Kidney epithelial cell (primary cell): ENCODE results near the gene MAVS. TPM values are rescaled to one million over a fixed set of nuclear protein-coding genes. Genes with fewer than 3 reads are reported as not detected.

Source experiments
- DNase-seq: peaks from one replicate; pipeline ENCODE4 v3.0.0-alpha.2; 2010; ENCODE audit warnings: low read depth
- H3K27me3 ChIP-seq: 2 replicates; pipeline ENCODE4 v1.6.0; 2011; ENCODE audit warnings: low read length; ENCODE audit not compliant: control insufficient read depth, insufficient read depth
- H3K36me3 ChIP-seq: 2 replicates; pipeline ENCODE4 v1.5.1; 2011; ENCODE audit warnings: low read length; ENCODE audit not compliant: control insufficient read depth, insufficient read depth
- H3K4me3 ChIP-seq: 2 replicates; pipeline ENCODE4 v1.5.1; 2011; ENCODE audit warnings: low read depth, mild to moderate bottlenecking, control low read depth, low read length
- CTCF ChIP-seq: IDR thresholded peaks from 2 replicates; pipeline ENCODE4 v1.5.1; 2011; ENCODE audit warnings: mild to moderate bottlenecking, moderate library complexity, low read length, control low read depth, inconsistent platforms; ENCODE audit not compliant: insufficient read depth, poor library complexity, severe bottlenecking
- total RNA-seq: library from RNA; depleted of rRNA; stranded (reverse); fragments of >200 nt; gene quantifications from 2 replicates; pipeline ENCODE4 v1.2.3, GENCODE V29; 2015

The MAVS gene
- total RNA-seq, 1 donor from 2014 or later: 30.8 TPM

- Histone ChIP-seq H3K4me3 (no peak overlapping the region), H3K36me3 (peaks cover 4% of the 10 kb centered on the region), H3K27me3 (no peaks in the 10 kb centered on the region)
- TF ChIP-seq CTCF: no peak
- DNase-seq: no peak
Measured at GRCh38 chr20:3854462-3854871, 7.8 kb downstream of the MAVS start.

GRCh38 chr20:3857405-3857804, 10.8 kb downstream of the MAVS start:
- DNase-seq: no peak
- H3K27me3 ChIP-seq: no peaks in the 10 kb centered on the region
- H3K4me3 ChIP-seq: no peak overlapping the region
- peaks cover 9% of the 10 kb centered on the region for H3K36me3 ChIP-seq
- no peak for TF ChIP-seq CTCF

DNA sequence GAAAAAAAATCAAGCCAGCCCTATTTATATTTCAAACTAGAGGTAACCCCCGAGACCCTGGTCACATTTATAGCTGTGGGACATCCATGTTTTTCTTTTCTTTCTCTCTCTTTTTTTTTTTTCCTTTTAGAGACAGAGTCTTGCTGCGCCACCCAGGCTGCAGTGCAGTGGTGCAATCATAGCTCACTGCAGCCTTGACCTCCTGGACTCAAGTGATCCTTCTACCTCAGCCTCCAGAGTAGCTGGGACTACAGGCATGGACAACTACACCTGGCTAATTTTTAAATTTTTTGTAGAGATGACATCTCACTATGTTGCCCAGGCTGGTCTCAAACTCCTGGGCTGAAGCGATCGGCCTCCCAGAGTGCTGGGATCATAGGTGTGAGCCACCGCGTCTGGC, 12.1 kb downstream of the MAVS start:
- Histone ChIP-seq H3K27me3 (no peaks in the 10 kb centered on the region), H3K4me3 (no peak overlapping the region), H3K36me3 (peaks cover 10% of the 10 kb centered on the region)
- no peak for TF ChIP-seq CTCF
- no peak for DNase-seq

DNA sequence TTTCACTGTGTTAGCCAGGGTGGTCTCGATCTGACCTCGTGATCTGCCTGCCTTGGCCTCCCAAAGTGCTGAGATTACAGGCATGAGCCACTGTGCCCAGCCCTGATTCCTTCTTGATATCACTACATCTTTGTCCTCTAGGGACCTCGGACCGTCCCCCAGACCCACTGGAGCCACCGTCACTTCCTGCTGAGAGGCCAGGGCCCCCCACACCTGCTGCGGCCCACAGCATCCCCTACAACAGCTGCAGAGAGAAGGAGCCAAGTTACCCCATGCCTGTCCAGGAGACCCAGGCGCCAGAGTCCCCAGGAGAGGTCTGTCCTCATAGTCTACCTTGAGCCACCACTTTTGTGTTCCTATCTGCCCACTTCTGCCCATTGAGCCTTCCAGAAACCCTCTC, 14.6 kb downstream of the MAVS start:
- TF ChIP-seq CTCF: no peak

DNA sequence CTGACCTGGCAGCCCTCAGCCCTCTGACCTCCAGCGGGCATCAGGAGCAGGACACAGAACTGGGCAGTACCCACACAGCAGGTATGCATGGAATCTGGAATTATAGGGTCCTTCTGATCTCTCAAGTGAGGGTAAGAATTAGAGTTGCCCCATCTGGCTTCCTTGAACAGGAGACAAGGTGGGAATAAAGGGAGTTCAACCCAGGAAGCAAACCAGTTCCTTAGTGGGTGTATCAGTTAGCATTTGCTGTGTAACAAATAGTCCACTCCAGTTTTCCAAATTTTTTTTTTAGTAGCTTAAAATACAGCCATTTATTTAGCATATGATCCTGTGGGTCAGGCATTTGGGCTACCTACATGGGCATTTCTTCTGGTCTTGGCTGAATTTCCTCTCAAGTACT, 15.7 kb downstream of the MAVS start:
- DNase-seq: no peak
- no peak for TF ChIP-seq CTCF
- no peak overlapping the region for H3K4me3 ChIP-seq
- no peaks in the 10 kb centered on the region for H3K27me3 ChIP-seq
- H3K36me3 ChIP-seq: peaks cover 10% of the 10 kb centered on the region

More for the DNA sequence above, 14.6 kb downstream of the MAVS start:
- Histone ChIP-seq H3K4me3 (no peak overlapping the region), H3K27me3 (no peaks in the 10 kb centered on the region), H3K36me3 (peaks cover 9% of the 10 kb centered on the region)
- no peak for DNase-seq

GRCh38 chr20:3863317-3863716, 16.7 kb downstream of the MAVS start:
- H3K27me3 ChIP-seq: no peaks in the 10 kb centered on the region
- H3K36me3 ChIP-seq: peaks cover 10% of the 10 kb centered on the region
- no peak overlapping the region for H3K4me3 ChIP-seq
- no peak for TF ChIP-seq CTCF
- no peak for DNase-seq
